Endothelial cell of umbilical vein (primary cell): Measurements from ENCODE around the gene LRRC8A. TPM values are rescaled to one million over a fixed set of nuclear protein-coding genes. Genes with fewer than 3 reads are reported as not detected.

ENCODE experiments used
- BruUV-seq: library from RNA; stranded (reverse); fragments of 400-500 nt; replicated peaks from 2 replicates; lab custom pipeline; 2021; lab: Mats Ljungman, UMichigan
- CTCF ChIA-PET: fragments of 300-600, 350-600 bp; sonication (Branson Sonifier 250); formaldehyde crosslinking; loops from one replicate; lab custom pipeline; 2021; ENCODE audit warnings: antibody characterized with exemption, inconsistent platforms; lab: Charles Lee
- POLR2A ChIA-PET: fragments of 300-600, 350-600 bp; sonication (Branson Sonifier 250); formaldehyde crosslinking; loops from one replicate; lab custom pipeline; 2021; ENCODE audit warnings: antibody characterized with exemption, inconsistent platforms; lab: Charles Lee
- DNase-seq: peaks from one replicate; pipeline ENCODE4 v3.0.0-alpha.2; 2011; ENCODE audit warnings: low read depth, low spot score
- FAIRE-seq: peaks from 2 replicates; lab custom pipeline; 2011; peaks lifted over from hg19 to GRCh38; lab: Jason Lieb, UNC
- H2AFZ ChIP-seq: 2 replicates; pipeline ENCODE4 v1.6.0; 2012; ENCODE audit warnings: low read depth, low read length, control low read depth, inconsistent platforms
- H3K27ac ChIP-seq: 2 replicates; pipeline ENCODE4 v1.5.1; 2011; ENCODE audit warnings: low read depth, mild to moderate bottlenecking, control low read depth, low read length, moderate library complexity; ENCODE audit not compliant: insufficient read depth
- H3K27me3 ChIP-seq, 2 experiments: 2 replicates each; pipeline versions ENCODE4 v1.6.0 to v1.6.1; 2011; ENCODE audit warnings: low read length in 2 of 2, mixed read lengths in 1 of 2; ENCODE audit not compliant: control insufficient read depth in 2 of 2, insufficient read depth in 2 of 2
- H3K36me3 ChIP-seq, 2 experiments: 2 replicates in 1 of 2; 3 replicates in 1 of 2; pipeline ENCODE4 v1.5.1; 2011; ENCODE audit warnings: low read length in 2 of 2, mild to moderate bottlenecking in 1 of 2, moderate library complexity in 1 of 2; ENCODE audit not compliant: control insufficient read depth in 2 of 2, insufficient read depth in 2 of 2; ENCODE audit errors: extremely low read depth in 1 of 2
- H3K4me1 ChIP-seq: 3 replicates; pipeline ENCODE4 v1.5.1; 2011; ENCODE audit warnings: mild to moderate bottlenecking, low read length; ENCODE audit not compliant: control insufficient read depth, insufficient read depth; ENCODE audit errors: extremely low read depth
- H3K4me2 ChIP-seq: 2 replicates; pipeline ENCODE4 v1.6.1; 2011; ENCODE audit warnings: low read length, control low read depth, mixed read lengths; ENCODE audit not compliant: insufficient read depth
- H3K4me3 ChIP-seq, 3 experiments: fragments of 200-600 bp in 1 of 3; sonication (generic), shearing (Covaris generic) in 1 of 3; replicated peaks in 1 of 3; 2 replicates each; pipeline ENCODE4 v1.5.1; 2011 to 2016; ENCODE audit warnings: control low read depth in 3 of 3, low read length in 3 of 3, mild to moderate bottlenecking in 2 of 3, inconsistent platforms in 1 of 3, low read depth in 1 of 3, moderate library complexity in 1 of 3; ENCODE audit not compliant: insufficient read depth in 1 of 3
- H3K79me2 ChIP-seq: 2 replicates; pipeline ENCODE4 v1.6.0; 2012; ENCODE audit warnings: low read length, inconsistent platforms; ENCODE audit not compliant: control insufficient read depth, insufficient read depth
- H3K9ac ChIP-seq: replicated peaks from 2 replicates; pipeline ENCODE3; 2011; ENCODE audit warnings: low read length, control low read depth; ENCODE audit not compliant: insufficient read depth; ENCODE audit errors: extremely low read depth
- H3K9me1 ChIP-seq: replicated peaks from 3 replicates; pipeline ENCODE4 v1.6.0; 2011; ENCODE audit warnings: mild to moderate bottlenecking, low read length; ENCODE audit not compliant: control insufficient read depth, insufficient read depth; ENCODE audit errors: extremely low read depth
- H3K9me3 ChIP-seq: replicated peaks from 2 replicates; pipeline ENCODE4 v1.5.1; 2012; ENCODE audit warnings: low read length, inconsistent platforms; ENCODE audit not compliant: control insufficient read depth, insufficient read depth
- H4K20me1 ChIP-seq: replicated peaks from 2 replicates; pipeline ENCODE3; 2011; ENCODE audit warnings: mild to moderate bottlenecking, low read length; ENCODE audit not compliant: control insufficient read depth, insufficient read depth; ENCODE audit errors: extremely low read depth
- CTCF ChIP-seq, 2 donors: IDR thresholded peaks; 1 replicate in 1 of 2; 2 replicates in 1 of 2; pipeline ENCODE4 v1.5.1; 2011; ENCODE audit warnings: low read length in 2 of 2, mild to moderate bottlenecking in 2 of 2, moderate library complexity in 2 of 2, control low read depth in 1 of 2, inconsistent platforms in 1 of 2, low read depth in 1 of 2; ENCODE audit not compliant: insufficient read depth in 1 of 2; ENCODE audit errors: extremely low read depth in 1 of 2
- JUN ChIP-seq: IDR thresholded peaks from 2 replicates; pipeline ENCODE4 v1.6.1; 2011; ENCODE audit warnings: borderline replicate concordance, low read depth; ENCODE audit not compliant: insufficient read length, insufficient read depth
- MAX ChIP-seq: IDR thresholded peaks from 2 replicates; pipeline ENCODE4 v1.6.1; 2011; ENCODE audit not compliant: insufficient read depth, insufficient read length
- MYC ChIP-seq: IDR thresholded peaks from one replicate; pipeline ENCODE4 v1.6.1; 2011; ENCODE audit warnings: mild to moderate bottlenecking, low read depth, low read length
- POLR2A ChIP-seq: IDR thresholded peaks from 2 replicates; pipeline ENCODE4 v1.6.1; 2012; ENCODE audit warnings: low read depth, mild to moderate bottlenecking, control low read depth, low read length
- POLR2AphosphoS5 ChIP-seq: IDR thresholded peaks from 2 replicates; pipeline ENCODE4 v1.6.1; 2012; ENCODE audit warnings: low read depth, mild to moderate bottlenecking, control low read depth, low read length, moderate library complexity; ENCODE audit not compliant: insufficient read depth
- dilution Hi-C: fragments of 300-500 bp; cut with MboI; formaldehyde crosslinking; loops from one replicate; pipeline ENCODE4 v1.15.0; 2019; ENCODE audit warnings: low sequenced_read_pairs; ENCODE audit not compliant: extremely low pct_ligation_motif_present
- intact Hi-C: fragments of 100-400 bp; cut with micrococcal nuclease; formaldehyde crosslinking; loops from one replicate; pipeline ENCODE4 v1.10.0; 2022
- polyA plus RNA-seq, 4 experiments: library from polyadenylated mRNA; depleted of rRNA in 3 of 4; stranded (reverse) in 3 of 4; unstranded in 1 of 4; fragments of >200 nt; gene quantifications; 2 replicates each; pipeline versions ENCODE4 v1.2.1 to v1.2.3, GENCODE V29; 2011 to 2012; ENCODE audit warnings: missing spikeins in 1 of 4
- total RNA-seq: library from RNA; stranded (reverse); gene quantifications from 2 replicates; pipeline ENCODE4 v1.2.3, GENCODE V29; 2021

LRRC8A gene
- total and polyA plus RNA-seq, 2 donors (not counting 3 experiments of a cell fraction or from before 2014, with no cell fraction given) = 99.6 to 129 TPM

- dilution Hi-C loops (no loop called here), intact Hi-C loops (no loop called here)
- Histone ChIP-seq H4K20me1 (no peaks in the 10 kb centered on the region), H3K4me2 (peak overlapping the region; percentile 20), H3K4me3 (no peak overlapping the region), H2AFZ (no peak overlapping the region), H3K79me2 (peaks cover 91% of the 10 kb centered on the region), H3K9me1 (no peaks in the 10 kb centered on the region), H3K9me3 (no peaks in the 10 kb centered on the region), H3K36me3 (peaks cover 8 to 20% of the 10 kb centered on the region in 2 experiments), H3K27me3 (no peaks in the 10 kb centered on the region), H3K9ac (no peak overlapping the region), H3K27ac (peak overlapping the region; percentile 75), H3K4me1 (peaks cover 65% of the 10 kb centered on the region)
- DNase-seq (no peak), FAIRE-seq (no peak)
- ChIA-PET POLR2A (interaction anchor here (0.6 kb wide), 1 partner anchor 682 kb away, joined by 3 read pairs; no protein-coding TSS in a partner anchor), CTCF (interaction anchor here (1.0 to 1.3 kb wide), 4 partner anchors 13 to 42 kb away, joined by 3 to 4 read pairs (median 4); no protein-coding TSS in a partner anchor)
- TF ChIP-seq MYC = no peak
- no peak for TF ChIP-seq JUN
- no peak for TF ChIP-seq MAX
- no peak for TF ChIP-seq POLR2A
- TF ChIP-seq POLR2AphosphoS5 = no peak
- TF ChIP-seq CTCF (IDR thresholded peaks at IDR 0.05; ENCODE audit: extremely low read depth in 1 of 2, insufficient read depth in 1 of 2, low read depth in 1 of 2, low read length in 2 of 2) = no peak
- BruUV-seq = no TSS peak
These were observed 5.1 kb downstream of the LRRC8A start for GRCh38 chr9:128887049-128887448.
